GM23248 (cell line): ENCODE data around the gene DNAJB12.

ENCODE experiments used
- EZH2 ChIP-seq: fragments of 200-600 bp; sonication (generic); IDR thresholded peaks from 2 replicates; pipeline ENCODE4 v1.6.1; 2018; ENCODE audit warnings: antibody characterized with exemption, mild to moderate bottlenecking; ENCODE audit not compliant: insufficient read depth, poor library complexity, severe bottlenecking
- EZH2phosphoT487 ChIP-seq: fragments of 200-600 bp; sonication (generic); IDR thresholded peaks from 2 replicates; pipeline ENCODE4 v1.6.1; 2018; ENCODE audit warnings: antibody characterized with exemption, moderate library complexity, mild to moderate bottlenecking, low read depth; ENCODE audit not compliant: insufficient read depth

GRCh38 chr10:72337039-72337629 is 17.6 kb downstream of the DNAJB12 start:
- TF ChIP-seq EZH2: no peak
- no peak for TF ChIP-seq EZH2phosphoT487
